Measurements from ENCODE around the gene DDX1. TPM values are rescaled to one million over a fixed set of nuclear protein-coding genes. Genes with fewer than 3 reads are reported as not detected.

The DDX1 gene
- total RNA-seq, 1 donor from 2014 or later: 68.6 TPM

GRCh38 chr2:15662026-15662425 lies 70.4 kb downstream of the DDX1 start:
- DNase-seq (no peak), ATAC-seq (no peak)
- TF ChIP-seq, protein P1, sequence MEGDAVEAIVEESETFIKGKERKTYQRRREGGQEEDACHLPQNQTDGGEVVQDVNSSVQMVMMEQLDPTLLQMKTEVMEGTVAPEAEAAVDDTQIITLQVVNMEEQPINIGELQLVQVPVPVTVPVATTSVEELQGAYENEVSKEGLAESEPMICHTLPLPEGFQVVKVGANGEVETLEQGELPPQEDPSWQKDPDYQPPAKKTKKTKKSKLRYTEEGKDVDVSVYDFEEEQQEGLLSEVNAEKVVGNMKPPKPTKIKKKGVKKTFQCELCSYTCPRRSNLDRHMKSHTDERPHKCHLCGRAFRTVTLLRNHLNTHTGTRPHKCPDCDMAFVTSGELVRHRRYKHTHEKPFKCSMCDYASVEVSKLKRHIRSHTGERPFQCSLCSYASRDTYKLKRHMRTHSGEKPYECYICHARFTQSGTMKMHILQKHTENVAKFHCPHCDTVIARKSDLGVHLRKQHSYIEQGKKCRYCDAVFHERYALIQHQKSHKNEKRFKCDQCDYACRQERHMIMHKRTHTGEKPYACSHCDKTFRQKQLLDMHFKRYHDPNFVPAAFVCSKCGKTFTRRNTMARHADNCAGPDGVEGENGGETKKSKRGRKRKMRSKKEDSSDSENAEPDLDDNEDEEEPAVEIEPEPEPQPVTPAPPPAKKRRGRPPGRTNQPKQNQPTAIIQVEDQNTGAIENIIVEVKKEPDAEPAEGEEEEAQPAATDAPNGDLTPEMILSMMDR (IDR thresholded peaks at IDR 0.05): no peak
- Histone ChIP-seq H3K27ac (no peak overlapping the region), H3K4me1 (no peaks in the 10 kb centered on the region), H3K9me3 (no peaks in the 10 kb centered on the region), H3K27me3 (no peaks in the 10 kb centered on the region), H3K4me3 (no peak overlapping the region), H3K36me3 (no peaks in the 10 kb centered on the region)
- intact Hi-C loops (cut with DNase I): no loop called here

DNA sequence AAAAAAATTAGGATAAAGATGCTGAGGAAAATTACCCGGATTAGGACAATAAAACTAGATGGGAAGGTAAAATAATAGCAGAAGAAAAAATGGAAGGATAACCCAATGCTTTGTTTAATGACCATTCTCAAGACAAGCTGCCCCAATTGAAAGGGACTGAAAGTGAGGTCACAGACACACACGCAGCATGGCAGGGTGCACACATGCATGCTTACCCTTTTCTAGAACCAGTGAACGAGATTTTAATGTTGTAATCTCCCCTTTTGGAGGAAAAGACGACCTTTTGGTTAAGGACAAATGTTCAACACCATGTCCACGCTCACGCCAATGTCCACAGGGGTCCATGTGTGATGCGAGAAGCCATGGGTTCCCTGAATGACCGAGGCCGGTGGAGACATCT lies 70.9 kb downstream of the DDX1 start:
- H3K27me3 ChIP-seq: no peaks in the 10 kb centered on the region
- no peaks in the 10 kb centered on the region for H3K9me3 ChIP-seq
- DNase-seq (no peak), ATAC-seq (no peak)
- no peak overlapping the region for H3K27ac ChIP-seq
- no peak overlapping the region for H3K4me3 ChIP-seq
- no peaks in the 10 kb centered on the region for H3K36me3 ChIP-seq
- H3K4me1 ChIP-seq: no peaks in the 10 kb centered on the region
- TF ChIP-seq, protein P1 (IDR thresholded peaks at IDR 0.05): no peak
- intact Hi-C loops (cut with DNase I): no loop called here

GRCh38 chr2:15663802-15664201 lies 72.1 kb downstream of the DDX1 start:
- H3K9me3 ChIP-seq: no peaks in the 10 kb centered on the region
- DNase-seq (no peak), ATAC-seq (no peak)
- TF ChIP-seq, protein P1 (IDR thresholded peaks at IDR 0.05): no peak
- H3K36me3 ChIP-seq: no peaks in the 10 kb centered on the region
- H3K27me3 ChIP-seq: no peaks in the 10 kb centered on the region
- no peaks in the 10 kb centered on the region for H3K4me1 ChIP-seq
- intact Hi-C loops (cut with DNase I): no loop called here
- H3K4me3 ChIP-seq: no peak overlapping the region
- no peak overlapping the region for H3K27ac ChIP-seq

DNA sequence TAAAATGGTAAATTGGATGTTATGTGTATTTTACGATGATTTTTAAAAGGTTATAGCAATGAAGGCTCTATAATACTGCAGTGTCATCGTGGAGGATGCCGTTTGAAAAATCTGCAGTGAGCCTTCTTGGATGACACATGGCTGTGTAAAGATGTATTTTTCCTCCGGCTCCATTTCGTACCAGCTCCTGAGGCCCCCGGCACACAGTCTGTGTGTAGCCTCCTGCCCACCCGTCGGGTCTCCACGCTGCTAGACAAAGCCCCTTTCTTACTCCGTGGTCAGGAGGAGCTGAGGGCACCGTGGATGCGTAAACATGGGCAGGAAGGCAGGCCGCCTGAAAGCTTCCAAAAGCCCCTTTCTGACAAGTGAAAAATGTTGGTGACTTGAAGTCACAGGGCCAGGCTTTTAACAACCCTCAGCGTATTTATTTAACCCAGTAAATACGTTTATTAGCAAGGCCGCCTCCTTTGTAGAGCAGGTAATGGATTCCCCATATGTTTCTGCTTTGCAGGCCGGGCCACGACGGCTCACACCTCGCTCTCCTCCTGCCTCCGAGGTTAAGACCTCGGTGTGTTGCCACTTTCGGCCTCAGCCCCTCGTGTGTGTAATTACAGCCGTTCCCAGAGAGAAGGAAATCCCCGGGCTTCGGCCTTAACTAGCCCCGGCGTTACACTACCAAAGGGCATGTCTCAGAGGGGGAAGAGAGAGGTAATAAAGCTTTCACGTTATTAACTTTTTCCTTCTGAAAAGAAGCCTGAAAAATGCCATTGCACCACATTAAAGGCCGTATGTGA lies 72.8 kb downstream of the DDX1 start:
- Histone ChIP-seq H3K27ac (no peak overlapping the region), H3K4me1 (no peaks in the 10 kb centered on the region), H3K36me3 (no peaks in the 10 kb centered on the region), H3K9me3 (no peaks in the 10 kb centered on the region), H3K27me3 (no peaks in the 10 kb centered on the region), H3K4me3 (no peak overlapping the region)
- DNase-seq (no peak), ATAC-seq (no peak)
- TF ChIP-seq, protein P1 (IDR thresholded peaks at IDR 0.05): no peak
- intact Hi-C loops (cut with DNase I): no loop called here

DNA sequence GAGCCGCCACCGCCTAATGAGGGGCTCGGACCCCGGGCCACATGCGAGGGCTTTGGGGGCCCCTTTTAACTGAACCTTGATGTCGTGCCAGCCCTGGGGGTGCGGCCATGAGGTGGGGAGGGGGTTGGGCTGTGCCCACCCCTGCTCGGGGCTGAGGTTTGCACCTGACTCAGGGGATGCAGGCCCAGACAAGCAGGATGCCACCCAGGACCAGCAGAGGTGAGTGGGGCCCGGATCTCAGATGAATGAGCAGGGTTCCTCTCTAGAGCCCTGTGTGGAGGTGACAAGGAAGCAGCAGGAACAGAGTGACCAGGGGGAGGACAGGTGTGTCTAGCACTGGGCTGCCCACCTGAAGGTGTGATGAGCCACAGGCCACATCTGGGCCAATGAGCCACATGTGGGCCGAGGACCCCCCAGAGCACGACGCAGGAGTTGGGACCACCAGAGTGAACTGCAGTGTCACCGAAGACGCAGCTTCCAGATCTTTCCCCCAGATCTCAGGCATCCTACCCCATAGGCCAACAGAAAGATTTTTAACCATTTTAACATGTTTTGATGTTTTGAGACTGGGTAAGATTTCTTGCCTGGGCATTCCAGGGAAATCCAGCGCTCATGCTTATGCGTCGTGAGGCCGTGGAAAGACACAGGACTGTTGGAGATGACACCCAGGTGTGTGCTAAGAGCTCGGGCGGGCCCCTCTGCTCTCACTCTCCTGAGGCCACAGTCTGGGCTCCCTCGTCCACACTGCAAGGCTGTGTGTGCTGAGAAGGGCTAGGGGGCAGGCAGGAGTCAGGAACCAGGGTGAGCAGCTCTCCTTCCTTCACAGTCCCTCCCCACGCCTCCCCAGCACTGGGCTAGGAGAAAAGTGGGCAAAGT lies 73.6 kb downstream of the DDX1 start:
- intact Hi-C loops (cut with DNase I): no loop called here
- no peak overlapping the region for H3K4me3 ChIP-seq
- H3K4me1 ChIP-seq: no peaks in the 10 kb centered on the region
- no peak overlapping the region for H3K27ac ChIP-seq
- ATAC-seq (peak; percentile 11), DNase-seq (no peak)
- no peaks in the 10 kb centered on the region for H3K9me3 ChIP-seq
- no peaks in the 10 kb centered on the region for H3K36me3 ChIP-seq
- no peaks in the 10 kb centered on the region for H3K27me3 ChIP-seq
- TF ChIP-seq, protein P1 (IDR thresholded peaks at IDR 0.05): no peak
